ENCODE measurements around the gene GASK1A.

Gene GASK1A

DNA sequence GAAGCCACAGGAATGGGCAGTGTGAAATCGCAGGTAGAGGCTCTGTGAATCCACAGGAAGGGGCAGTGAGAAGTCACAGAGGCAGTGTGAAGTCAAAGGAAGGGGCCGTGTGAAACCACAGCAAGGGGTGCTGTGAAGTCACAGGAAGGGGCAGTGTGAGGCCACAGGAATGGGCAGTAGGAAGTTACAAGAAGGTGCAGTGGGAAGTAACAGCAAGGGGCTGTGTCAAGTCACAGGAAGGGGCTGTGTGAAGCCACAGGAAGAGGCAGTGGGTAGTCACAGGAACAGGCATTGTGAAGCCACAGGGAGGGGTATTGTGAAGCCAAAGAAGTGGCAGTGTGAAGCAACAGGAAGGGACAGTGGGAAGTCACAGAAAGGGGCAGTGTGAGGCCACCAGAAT is 34.1 kb downstream of the GASK1A start:
- DNase-seq (ENCODE audit: low read depth, low spot score), result no peak

DNA sequence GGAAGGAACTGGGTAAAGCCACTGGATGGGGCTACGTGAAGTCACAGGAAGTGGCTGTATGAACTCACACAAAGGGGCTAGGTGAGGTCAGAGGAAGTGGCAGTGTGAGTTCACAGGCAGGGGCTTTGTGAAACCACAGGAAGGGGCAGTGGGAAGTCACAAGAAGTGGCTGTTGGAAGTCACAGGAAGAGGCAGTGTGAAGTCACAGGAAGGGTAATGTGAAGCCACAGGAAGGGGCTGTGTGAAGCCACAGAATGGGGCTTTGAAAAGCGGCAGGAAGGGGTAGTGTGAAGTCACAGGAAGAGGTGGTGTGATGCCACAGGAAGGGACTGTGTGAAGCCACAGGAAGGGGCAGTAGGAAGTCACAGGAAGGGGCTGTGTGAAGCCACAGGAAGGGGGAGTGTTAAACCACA is 34.6 kb downstream of the GASK1A start:
- DNase-seq (ENCODE audit: low read depth, low spot score), result no peak

DNA sequence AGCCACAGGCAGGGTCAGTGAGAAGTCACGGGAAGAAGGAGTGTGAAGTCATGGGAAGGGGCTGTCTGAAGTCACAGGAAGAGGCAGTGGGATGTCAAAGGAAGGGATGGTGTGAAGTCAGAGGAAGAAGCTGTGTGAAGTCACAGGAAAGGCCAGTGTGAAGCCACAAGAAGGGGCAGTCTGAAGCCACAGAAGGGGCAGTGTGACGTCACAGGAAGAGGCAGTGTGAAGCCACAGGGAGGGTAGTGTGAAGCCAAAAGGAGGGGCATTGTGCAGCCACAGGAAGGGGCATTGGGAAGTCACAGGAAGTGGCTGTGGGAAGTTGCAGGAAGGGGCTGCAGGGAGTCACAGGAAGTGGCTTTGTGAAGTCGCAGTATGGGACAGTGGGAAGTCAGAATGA is 35.1 kb downstream of the GASK1A start:
- no peak for DNase-seq (ENCODE audit: low read depth, low spot score)

DNA sequence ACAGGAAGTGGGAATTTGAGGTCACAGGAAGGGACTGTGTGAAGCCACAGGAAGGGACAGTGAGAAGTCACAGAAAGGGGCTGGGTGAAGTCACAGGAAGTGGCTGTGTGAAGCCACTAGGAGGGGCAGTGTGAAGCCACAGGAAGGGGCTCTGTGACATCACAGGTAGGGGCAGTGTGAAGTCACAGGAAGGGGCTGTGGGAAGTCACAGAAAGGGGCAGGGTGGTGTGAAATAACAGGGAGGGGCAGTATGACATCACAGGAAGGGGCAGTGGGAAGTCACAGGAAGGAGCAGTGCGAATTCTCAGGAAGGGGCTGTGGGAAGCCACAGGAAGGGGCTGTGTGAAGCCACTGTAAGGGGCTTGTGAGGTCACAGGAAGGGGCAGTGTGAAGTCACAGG is 35.8 kb downstream of the GASK1A start:
- DNase-seq (ENCODE audit: low read depth, low spot score), result no peak

DNA sequence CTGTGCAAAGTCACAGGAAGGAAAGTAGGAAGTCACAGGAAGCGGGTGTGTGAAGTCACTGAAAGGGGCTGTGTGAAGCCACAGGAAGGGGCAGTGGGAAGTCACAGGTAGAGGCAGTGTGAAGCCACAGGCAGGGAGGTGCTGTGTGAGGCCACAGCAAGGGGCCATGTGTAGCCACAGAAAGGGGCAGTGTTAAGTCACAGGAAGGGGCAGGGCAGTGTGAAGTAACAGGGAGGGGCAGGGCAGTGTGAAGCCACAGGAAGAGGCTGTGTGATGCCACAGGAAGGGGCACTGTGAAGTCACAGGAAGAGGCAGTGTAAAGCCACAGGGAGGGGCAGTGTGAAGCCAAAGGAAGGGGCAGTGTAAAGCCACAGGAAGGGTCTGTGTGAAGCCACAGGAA is 36.5 kb downstream of the GASK1A start:
- DNase-seq (ENCODE audit: low read depth, low spot score), result no peak

DNA sequence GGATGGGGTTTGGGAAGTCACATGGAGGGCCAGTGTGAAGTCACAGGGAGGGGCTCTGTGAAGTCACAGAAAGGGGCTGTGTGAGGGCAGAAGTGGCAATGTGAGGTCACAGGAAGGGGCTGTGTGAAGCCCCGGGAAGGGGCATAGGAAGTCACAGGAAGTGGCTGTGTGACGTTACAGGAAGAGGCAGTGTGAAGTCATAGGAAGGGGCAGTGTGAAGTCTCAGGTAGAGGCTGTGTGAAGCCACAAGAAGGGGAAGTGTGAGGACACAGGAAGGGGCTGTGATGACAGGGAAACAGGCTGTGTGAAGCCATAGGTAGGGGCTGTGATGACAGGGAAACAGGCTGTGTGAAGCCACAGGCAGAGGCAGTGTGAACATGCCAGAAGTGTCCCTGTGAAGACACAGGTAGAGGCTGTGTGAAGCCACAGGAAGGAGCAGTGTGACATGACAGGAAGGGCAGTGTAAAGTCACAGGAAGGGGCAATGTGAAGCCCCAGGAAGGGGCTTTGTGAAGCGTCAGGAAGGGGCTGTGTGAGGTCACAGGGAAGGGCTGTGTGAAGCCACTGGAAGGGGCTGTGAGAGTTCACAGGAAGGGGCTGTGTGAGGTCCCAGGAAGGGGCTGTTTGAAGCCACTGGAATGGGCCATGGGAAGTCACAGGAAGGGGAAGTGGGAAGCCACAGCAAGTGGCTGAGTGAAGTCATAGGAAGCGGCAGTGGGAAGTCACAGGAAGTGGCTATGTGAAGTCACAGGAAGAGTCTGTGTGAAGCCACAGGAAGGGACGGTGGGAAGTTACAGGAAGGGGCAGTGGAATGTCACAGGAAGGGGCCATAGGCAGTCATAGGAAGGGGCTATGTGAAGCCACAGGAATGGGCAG is 37.1 kb downstream of the GASK1A start:
- DNase-seq (ENCODE audit: low read depth, low spot score), result no peak

DNA sequence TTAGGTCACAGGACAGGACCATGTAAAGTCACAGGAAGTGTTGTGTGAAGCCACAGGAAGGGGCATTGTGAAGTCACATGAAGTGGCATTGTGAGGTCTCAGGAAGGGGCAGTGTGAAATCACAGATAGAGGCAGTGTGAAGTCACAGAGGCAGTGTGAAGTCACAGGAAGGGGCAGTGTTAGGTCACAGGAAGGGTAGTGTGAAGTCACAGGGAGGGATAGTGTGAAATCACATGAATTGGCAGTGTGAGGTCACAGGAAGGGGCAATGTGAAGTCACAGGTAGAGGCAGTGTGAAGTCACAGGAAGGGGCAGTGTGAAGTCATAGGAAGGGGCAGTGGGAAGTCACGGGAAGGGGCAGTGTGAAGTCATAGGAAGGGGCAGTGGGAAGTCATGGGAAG is 37.9 kb downstream of the GASK1A start:
- DNase-seq (ENCODE audit: low read depth, low spot score), result no peak

GRCh38 chr3:43017593-43018195 is 38.6 kb downstream of the GASK1A start:
- DNase-seq (ENCODE audit: low read depth, low spot score), result no peak

DNA sequence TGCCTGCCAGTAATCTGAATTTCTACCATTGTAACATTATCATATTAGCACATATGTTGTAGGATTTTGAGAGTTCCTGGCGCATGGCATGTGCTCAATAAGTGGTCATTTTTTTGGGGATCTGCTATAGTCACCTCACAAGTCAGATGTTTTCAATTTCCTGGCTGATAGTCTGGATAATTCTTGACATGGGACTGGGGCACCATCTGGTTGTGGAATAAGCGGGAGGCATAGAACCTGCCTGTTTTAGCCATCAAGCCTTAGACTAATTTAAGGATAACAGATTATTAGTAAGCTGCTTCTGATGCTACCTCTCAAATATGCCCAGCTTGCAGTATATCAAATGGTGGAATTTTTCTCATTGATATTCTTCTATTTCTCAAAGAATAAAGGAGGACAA is 39.1 kb downstream of the GASK1A start:
- no peak for DNase-seq (ENCODE audit: low read depth, low spot score)

DNA sequence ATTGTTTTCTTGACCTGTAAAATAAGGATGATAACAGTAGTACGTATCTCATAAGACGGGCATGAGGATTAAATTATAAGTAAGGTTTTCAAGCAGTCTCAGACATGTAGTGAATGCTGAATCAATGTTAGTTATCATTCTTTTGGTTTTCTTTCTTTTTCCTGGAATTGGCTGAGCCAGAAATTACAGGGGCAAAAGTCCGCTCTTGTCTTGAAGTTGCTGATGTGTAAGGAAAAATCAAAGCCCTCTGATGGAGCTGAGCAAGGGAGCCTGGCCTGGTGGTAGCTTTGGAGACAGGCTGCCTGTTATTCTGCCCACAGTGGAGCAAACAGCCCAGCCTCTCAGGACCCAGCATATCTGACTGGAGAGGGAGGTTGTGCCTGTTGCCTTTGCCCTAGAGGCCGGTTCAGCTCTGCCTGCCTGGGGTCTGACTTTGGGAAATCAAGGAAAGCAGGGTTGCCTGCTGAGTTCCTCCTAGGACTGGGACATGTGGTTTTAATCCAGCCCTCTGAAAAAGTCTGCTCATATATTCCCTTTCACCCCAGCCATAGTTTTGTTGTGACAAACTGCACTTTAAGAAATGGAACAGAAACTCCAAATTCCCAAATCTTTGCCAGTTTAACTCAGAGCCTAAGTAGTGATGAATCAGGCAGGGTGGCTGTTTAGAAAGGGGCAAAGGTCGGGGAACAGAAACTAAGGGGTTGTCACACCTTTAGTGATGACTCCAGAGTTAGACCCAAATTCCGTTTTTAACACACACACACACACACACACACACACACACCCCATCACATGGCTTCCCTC is 40.1 kb downstream of the GASK1A start:
- DNase-seq (ENCODE audit: low read depth, low spot score), result no peak

DNA sequence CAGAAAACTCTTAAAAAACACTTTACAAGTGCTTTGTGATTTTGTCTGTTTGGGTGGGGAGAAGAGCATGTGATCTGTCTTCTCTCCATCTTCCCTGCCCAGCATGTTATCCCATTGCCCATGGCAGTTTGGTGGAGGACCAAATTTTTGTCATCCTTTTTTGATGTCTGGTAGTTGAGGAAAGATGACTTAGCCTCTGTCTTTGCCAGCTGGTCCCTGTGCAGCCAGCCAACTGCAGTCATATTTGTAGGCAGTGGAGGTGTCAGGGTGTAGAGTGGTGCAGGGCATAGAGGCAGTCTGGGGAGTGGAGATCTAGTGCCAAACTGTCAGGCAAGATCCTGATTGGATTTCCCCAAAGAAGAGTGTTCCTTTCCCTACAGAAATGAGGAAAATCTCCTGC is 40.7 kb downstream of the GASK1A start:
- no peak for DNase-seq (ENCODE audit: low read depth, low spot score)

GRCh38 chr3:43021186-43021585 is 42.1 kb downstream of the GASK1A start:
- DNase-seq (ENCODE audit: low read depth, low spot score), result no peak

GRCh38 chr3:43022121-43022520 is 43.0 kb downstream of the GASK1A start:
- DNase-seq (ENCODE audit: low read depth, low spot score), result no peak

DNA sequence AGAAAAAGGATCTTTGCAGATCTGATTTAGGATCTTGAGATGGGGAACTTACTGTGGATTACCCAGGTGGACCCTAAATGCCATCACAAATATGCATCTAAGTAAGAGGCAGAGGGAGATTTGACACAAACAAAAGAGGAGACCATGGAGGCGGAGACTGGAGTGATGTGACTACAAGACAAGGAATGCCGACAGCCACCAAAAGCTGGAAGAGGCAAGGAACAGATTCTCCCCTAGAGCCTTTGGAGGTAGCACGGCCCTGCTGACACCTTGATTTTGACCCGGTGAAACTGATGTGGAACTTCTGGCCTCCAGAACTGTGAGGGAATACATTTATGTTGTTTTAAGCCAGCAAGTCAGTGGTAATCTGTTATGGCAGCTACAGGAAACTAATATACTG is 44.0 kb downstream of the GASK1A start:
- no peak for DNase-seq (ENCODE audit: low read depth, low spot score)

DNA sequence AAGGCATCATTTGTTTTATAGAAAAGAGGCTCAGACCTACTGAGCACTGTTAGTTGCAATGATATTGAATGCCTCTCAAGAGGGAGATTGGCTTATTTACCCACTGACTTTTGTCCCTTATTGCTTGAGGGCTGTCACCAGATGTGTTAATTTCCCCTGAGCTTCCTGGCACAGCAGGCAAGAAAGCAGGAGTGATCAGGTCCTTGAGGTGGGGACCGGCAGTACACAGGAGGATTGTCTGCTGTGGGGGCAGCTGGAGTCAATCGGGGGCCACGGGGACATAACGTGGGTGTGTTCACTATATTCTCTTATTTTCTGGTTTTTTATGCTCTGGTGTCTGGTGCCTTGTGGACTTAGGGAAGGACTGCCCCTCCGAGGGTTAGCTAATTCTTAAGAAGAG is 44.6 kb downstream of the GASK1A start:
- no peak for DNase-seq (ENCODE audit: low read depth, low spot score)

DNA sequence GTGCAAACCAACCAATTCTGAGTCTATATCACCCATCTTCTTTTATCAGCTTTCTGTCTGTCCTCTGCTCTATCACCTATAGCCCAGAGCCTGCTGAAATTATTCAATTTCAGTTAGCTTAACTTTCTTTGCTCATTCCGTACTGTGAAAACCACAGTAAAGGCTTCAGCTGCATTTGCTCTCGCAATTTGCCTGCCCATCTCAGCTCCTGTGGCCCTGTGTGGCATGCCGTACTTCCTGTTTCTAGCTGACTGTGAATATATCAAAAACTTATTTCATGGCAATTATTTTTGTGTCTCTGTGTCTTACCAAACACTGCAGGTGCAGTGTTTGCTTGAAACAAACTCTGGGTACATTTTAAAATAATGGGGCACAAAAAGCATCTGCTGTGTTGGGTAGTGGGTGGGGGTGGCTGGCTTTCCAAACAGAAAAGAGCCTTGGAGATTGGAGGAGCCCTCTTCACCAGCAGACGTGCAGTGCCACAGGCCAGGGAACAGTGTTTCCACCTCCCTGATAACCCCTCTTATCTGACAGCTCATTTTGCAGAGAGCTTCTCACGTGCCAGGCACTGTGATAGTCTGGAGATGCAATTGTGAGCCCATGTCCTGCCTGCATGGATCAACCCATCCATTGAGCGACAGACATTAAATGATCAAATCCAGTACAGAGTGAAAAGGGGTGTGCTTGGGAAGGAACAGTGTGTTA is 45.2 kb downstream of the GASK1A start:
- DNase-seq (ENCODE audit: low read depth, low spot score), result no peak

GRCh38 chr3:43025423-43025822 is 46.3 kb downstream of the GASK1A start:
- no peak for DNase-seq (ENCODE audit: low read depth, low spot score)

DNA sequence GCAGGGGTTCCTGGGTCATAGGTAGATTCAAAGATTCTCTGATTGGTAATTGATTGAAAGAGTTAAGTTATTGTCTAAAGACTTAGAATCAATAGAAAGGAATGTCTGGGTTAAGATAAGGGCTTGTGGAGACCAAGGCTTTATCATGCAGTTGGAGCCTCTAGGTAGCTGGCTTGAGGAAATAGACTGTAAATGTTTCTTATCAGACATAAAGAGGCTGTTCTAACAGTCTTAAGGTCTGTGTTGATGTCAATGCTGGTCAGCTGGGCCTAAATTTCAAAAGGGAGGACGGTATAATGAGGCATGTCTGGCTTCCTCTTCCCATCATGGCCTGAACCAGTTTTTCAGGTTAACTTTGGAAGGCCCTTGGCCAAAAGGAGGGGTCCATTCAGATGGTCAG is 48.9 kb downstream of the GASK1A start:
- no peak for DNase-seq (ENCODE audit: low read depth, low spot score)

DNA sequence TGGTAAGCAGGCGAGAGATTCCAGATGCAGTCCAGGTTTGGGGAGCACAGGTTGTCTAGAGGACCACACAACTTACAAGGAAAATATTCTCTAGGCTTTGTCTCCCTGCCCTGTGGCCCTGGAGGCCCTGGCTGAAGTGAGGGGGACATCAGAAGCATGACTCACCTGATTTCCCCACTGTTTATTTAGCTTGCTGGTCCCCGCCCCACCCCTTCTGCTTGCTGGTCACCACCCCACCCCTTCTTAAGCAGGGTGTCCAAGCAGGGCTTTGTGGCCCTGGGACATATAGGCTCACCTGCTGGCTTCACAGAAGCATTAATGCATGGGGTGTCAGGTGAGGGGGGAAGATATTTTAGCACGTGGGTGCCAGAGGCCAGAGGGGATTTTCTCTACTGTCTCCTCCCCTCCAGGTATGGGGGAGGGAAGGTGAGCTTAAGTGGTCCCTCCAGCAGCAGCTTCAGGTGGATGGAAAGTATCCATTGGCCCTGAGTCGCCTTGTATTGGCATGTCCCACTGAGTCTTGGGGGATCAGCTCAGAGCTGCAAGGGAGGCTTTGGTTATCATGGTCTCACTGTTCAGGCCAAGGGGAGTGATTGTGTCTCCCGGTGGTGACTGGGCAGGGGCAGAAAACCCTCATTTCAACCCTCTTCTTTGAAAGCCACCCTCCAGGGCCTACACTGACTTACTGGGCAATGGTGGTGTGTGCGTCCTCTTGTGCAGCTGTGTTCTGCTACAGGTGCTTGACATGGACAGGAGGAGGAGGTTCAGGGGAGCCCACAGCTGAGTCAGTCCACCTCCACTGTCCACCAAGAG is 49.8 kb downstream of the GASK1A start:
- DNase-seq (ENCODE audit: low read depth, low spot score), result no peak

- no peak for DNase-seq (ENCODE audit: low read depth, low spot score)
Observed at GRCh38 chr3:43030162-43030935, 51.2 kb downstream of the GASK1A start.
